Measurements from ENCODE around the gene MAST4.
A peak's percentile ranks its signal among the peaks of the same experiment; 100 is the strongest.

Gene MAST4

DNA sequence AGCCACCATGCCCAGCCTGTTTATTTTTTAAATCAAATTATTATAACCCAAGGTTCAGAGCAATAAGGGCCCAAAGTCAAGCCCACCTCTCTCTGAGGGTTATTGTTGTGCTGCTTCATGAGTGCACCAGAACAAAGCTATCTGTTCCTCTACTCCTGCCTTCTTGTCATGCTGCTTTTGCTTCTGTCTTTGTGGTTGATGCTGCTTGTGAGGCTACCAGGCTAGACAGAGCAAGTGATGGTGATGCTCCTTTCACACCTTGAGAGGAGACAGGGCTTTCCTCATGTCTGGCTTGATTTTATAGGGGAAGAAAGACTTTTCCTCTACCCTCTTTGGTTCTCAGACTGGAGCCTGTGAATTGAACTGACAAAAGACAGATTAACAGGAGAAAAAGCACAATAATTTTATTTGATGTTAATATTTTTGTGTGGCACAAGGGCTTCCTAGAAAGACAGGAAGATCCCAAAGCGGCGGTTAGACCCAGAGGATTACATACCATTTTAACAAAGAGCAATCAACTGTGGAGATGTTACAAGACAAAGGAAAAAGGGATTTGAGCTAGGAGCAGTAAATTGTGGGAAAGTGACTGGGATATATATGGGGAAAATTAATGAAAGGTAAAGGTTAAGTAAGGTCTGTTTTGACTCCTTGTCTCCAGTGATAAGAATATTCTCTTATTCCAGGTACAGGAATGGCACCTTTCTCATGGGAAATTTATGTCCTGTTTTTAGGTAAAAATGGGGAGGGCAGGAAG is 604.8 kb downstream of the MAST4 start:
- DNase-seq = no peak

GRCh38 chr5:67201897-67202549 is 605.8 kb downstream of the MAST4 start:
- no peak for DNase-seq

DNA sequence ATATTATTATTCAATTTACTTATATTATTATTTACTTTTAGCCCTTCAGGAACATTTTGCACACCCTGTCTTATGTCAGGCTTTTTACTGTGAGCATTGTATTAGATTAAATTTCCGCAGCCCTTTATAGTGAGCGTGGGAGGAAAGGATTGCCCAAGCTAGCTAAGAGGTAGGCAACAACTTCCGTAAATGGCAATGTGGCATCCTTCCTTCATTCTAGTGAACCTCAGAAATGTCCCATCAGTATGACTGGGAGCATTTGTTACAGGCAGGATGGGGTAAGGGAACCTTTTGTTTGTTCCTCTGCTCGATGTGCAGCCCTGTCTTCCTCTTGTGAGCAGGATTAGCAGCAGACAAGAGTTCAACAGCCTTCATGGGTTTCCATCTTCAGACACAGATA is 606.6 kb downstream of the MAST4 start:
- DNase-seq = peak; percentile 30

GRCh38 chr5:67203701-67204074 is 607.5 kb downstream of the MAST4 start:
- DNase-seq = no peak

DNA sequence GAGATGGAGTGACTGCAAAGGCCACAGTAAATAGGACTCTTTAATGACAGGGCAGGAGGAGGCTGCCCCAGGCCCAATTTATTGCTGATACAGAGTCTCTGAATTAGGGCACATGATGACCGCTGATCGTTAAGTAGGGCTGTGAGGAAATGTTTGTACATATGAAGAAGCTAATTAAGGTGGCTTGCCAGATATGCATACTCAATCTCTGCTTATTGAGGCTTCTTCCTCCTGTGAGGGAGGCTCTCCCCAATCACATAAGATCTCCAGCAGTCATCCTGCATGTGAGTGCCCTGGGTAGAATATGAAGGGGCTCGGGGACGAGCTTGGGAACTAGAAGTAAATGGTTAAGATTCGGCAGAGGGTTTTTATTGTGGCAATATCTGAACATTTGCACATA is 608.6 kb downstream of the MAST4 start:
- no peak for DNase-seq

GRCh38 chr5:67205981-67206380 is 609.8 kb downstream of the MAST4 start:
- no peak for DNase-seq

- DNase-seq = no peak
Observed at GRCh38 chr5:67206461-67206860, 610.3 kb downstream of the MAST4 start.

- peak; percentile 92 for DNase-seq
Observed at GRCh38 chr5:67206929-67207328, 610.7 kb downstream of the MAST4 start.

DNA sequence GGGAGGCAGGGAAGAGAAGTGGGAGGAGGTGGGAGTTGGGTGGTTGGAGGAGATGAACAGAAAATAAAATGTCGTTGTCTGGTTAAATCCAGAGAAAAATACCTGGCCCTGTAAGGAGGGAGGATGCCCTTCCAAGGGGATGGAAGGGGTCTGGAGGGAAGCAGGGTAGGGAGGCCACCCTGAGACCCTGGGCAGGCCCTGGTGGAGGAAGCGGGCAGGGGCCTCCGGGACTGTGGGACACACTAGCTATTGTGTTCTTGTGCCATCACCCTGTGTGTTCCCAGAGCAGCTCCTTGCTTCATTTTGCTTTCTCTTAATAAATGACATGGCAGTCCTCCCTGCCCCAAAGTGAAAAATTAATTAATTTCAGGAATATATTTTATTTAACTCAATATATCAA is 612.2 kb downstream of the MAST4 start:
- DNase-seq = no peak

DNA sequence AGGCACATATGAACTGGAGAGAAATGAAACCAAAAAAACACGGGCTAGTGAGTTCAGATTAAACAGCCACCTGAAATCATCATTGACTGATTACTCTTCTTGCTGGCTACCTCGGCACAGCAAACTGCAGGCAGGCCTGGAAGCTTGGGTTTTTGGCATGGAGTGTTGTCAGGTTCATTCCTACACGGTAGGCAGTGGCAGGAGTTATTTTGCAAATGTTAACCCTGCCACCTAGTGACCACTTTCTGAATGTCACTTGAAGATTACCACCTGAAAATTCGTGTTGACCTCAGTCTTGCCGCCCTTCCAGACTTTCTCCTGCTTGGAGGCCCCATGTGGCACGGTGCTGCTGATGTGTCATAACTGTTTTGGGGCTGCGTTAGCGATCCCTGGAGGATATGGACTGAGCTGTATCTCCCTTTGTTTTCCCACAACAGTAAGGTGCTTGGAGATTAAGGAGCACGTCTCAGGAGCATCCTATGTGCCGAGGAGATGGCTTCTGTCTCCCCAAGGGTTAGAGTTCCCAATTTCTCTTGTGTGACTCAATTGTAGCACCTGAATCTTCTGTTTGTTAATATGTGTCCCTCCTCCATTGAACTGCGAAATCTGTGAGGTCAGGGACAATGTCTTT is 613.1 kb downstream of the MAST4 start:
- DNase-seq = peak; percentile 85

DNA sequence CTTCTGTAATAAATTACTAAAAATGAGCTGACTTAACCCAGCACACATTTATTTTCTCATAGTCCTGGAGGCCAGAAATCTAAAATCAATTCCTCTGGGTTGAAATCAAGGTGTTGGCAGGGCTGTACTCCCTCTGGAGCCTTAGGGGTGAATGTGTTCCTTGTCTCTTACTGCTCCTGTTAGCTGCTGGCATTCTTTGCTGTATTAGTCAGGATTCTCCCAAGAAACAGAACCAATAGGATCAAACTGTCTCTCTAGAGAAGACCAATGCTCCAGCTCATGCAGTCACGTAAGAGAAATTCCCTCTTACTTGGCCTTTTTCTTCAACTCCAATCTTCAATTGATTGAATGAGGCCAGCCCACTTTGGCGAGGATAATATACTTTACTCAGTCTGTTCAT is 615.7 kb downstream of the MAST4 start:
- DNase-seq = no peak

DNA sequence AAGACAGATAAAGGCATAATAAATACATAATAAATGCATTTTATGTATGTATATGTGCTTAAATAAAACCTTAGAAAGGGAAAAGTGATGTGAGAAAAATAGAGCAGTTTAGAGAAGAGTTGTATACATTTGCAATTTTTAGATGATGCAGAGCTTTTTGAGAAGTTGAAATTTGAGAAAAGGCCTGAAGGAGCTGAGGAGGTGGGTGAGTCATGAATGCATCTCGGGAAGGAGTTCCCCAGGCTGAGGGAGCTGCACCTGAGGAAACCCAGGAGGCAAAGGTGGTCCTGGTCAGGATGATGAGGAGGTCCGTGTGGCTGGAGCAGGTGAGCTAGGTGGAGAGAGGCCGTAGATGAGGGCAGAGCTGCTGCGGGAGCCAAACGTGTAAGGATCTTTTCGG is 617.8 kb downstream of the MAST4 start:
- DNase-seq = no peak

DNA sequence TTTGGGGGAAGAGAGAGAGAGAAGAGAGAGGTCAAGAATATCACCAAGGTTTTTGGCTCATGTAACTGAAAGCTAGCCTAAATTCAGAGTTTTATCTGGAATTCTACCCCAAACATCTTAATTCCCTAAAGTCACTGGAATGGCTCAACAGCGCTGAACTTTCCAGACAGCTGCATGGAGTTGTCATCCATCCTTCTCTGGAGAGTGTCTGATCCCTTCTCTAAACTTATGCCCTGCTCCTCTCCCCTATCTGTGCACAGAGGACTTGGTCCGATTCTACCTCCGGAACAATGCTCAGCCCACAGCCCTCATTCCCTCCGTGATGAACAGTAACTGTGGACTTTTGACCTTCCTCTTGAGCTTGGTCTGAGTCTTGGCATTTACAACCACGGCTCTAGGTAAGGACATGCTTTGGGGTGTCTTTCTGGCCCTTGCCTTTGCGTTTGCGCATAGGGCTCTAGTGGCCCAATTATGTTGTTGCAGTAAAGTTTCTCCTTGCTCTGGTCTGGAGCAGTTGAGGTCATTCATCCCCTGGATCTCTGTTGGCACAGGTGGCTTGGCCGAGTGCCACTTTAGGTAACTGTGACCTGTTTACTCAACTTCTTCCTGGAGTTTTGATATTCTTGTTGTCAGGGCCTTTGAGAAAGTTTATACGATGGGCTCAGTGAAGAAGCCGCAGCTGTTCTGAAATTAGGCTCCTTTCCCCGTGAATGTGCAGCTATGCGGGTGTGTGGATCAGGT is 618.7 kb downstream of the MAST4 start:
- DNase-seq = no peak

GRCh38 chr5:67215519-67216471 is 619.6 kb downstream of the MAST4 start:
- peak; percentile 83 for DNase-seq

GRCh38 chr5:67216564-67216963 is 620.4 kb downstream of the MAST4 start:
- no peak for DNase-seq

Measured in CD4-positive, alpha-beta T cell treated with Interleukin-17A for 1 hour (primary cell).